ENCODE results near the gene TMEM131L. TPM values are rescaled to one million over a fixed set of nuclear protein-coding genes. Genes with fewer than 3 reads are reported as not detected.
A peak's percentile ranks its signal among the peaks of the same experiment; 100 is the strongest.

TMEM131L gene
- total RNA-seq, 1 experiment from 2014 or later, result 19.7 TPM

DNA sequence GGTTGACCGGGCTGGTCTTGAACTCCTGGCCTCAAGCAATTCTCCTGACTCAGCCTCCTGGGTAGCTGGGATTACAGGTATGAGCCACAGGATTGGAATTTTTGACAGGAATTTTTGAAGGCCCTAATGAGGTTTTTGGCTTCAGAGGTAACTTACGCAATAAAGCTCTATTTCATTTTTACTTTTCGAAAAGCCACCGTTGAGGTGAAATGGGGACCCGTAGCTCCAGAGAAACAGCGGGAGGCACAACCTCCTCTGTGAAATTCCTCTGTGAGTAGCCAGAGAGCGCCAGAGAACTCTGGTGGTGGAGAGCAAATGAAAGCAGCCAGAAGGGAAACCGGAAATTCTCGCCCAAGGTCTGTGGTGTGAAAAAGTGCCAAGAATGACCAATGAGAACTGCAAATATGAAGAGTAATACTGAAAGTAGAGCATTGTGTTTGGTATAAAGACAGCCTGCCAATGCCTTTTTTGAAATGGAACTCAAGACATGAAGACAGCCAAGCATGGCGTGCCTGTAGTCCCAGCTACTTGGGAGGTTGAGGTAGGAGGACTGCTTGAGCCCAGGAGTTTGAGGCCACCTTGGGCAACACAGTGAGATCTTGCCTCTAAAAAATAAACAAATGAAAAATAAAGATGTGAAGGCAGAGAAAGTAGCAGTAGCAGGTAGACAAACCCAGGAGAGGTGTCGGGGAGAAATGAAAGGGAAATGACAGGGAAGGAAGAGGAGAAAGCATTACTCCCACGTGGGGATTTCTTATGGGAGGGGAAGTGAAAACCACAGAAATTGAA, 33.0 kb upstream of the TMEM131L start:
- ChIA-PET POLR2A (interaction anchor here (0.5 to 0.7 kb wide), 2 partner anchors 12 to 54 kb away, joined by 3 read pairs; no protein-coding TSS in a partner anchor), RAD21 (ENCODE audit: low non-redundant PET in 1 of 2, low total read pairs in 2 of 2, uncharacterized antibody in 2 of 2, unreplicated experiment in 2 of 2) (interaction anchor here (0.7 to 1.9 kb wide), 4 partner anchors 32 to 141 kb away, joined by 3 to 8 read pairs (median 6); no protein-coding TSS in a partner anchor), CTCF (interaction anchor here (0.6 to 3.5 kb wide), 14 partner anchors 11 to 317 kb away, joined by 3 to 28 read pairs (median 4); partner anchors contain the start of gene TMEM131L)
- Histone ChIP-seq H3K27ac (ENCODE audit: low read depth, low read length) (peak overlapping the region; percentile 44; the same call in 1 of the 2 replicates), H4K20me1 (ENCODE audit: insufficient read depth) (no peaks in the 10 kb centered on the region), H3K79me2 (ENCODE audit: insufficient read depth, low read length) (no peaks in the 10 kb centered on the region), H3K4me2 (ENCODE audit: low read length) (peak overlapping the region; percentile 73), H3K4me1 (ENCODE audit: control insufficient read depth in 1 of 2, insufficient read depth in 2 of 2, low read length in 2 of 2) (peaks cover 14 to 19% of the 10 kb centered on the region in 2 experiments), H3K36me3 (ENCODE audit: control insufficient read depth in 1 of 2, insufficient read depth in 2 of 2, low read length in 2 of 2) (no peaks in the 10 kb centered on the region), H3K9ac (ENCODE audit: low read length) (peak overlapping the region; percentile 15; the same call in 1 of the 2 replicates), H3K9me3 (ENCODE audit: control insufficient read depth in 1 of 2, insufficient read depth in 1 of 2, low read depth in 1 of 2, low read length in 2 of 2) (no peaks in the 10 kb centered on the region), H3K27me3 (ENCODE audit: insufficient read depth, low read length) (no peaks in the 10 kb centered on the region), H2AFZ (ENCODE audit: low read depth, low read length, poor library complexity, severe bottlenecking) (peak overlapping the region; percentile 74), H3K9me2 (ENCODE audit: insufficient read depth) (no peaks in the 10 kb centered on the region), H3K4me3 (replicated peaks in 1 of 2; ENCODE audit: low read depth in 1 of 2, low read length in 2 of 2) (peak overlapping the region in 1 of 2 experiments; percentile 32; a peak in 2 of 4 replicates)
- BruUV-seq (replicated peaks), result no TSS peak
- peak; percentile 90 for ATAC-seq
- peak; percentile 77 for DNase-seq (ENCODE audit: low read depth, low spot score)
- TF ChIP-seq POLR2A (IDR thresholded peaks at IDR 0.05; ENCODE audit: borderline replicate concordance, extremely low read depth, insufficient read depth, insufficient read length) (no peak), FOSL1 (IDR thresholded peaks at IDR 0.05; ENCODE audit: low read depth) (no peak), ZNF274 (IDR thresholded peaks at IDR 0.05; ENCODE audit: low read depth, low read length) (no peak), ELF1 (IDR thresholded peaks at IDR 0.05; ENCODE audit: borderline replicate concordance, low read depth) (peak; percentile 31; the same call in 1 of the 2 replicates), EGR1 (IDR thresholded peaks at IDR 0.05; ENCODE audit: low read depth) (no peak), YY1 (IDR thresholded peaks at IDR 0.05; ENCODE audit: extremely low read depth, insufficient replicate concordance, low read depth, low read length) (peak; percentile 53), ZFX (IDR thresholded peaks at IDR 0.05) (no peak), RAD21 (IDR thresholded peaks at IDR 0.05; ENCODE audit: low read depth) (peak; percentile 98), JUND (IDR thresholded peaks at IDR 0.05) (no peak), CEBPB (IDR thresholded peaks at IDR 0.05; ENCODE audit: low read depth) (peak; percentile 84), CBX3 (IDR thresholded peaks at IDR 0.05; ENCODE audit: low read depth) (peak; percentile 77)
- TF ChIP-seq, protein P1, sequence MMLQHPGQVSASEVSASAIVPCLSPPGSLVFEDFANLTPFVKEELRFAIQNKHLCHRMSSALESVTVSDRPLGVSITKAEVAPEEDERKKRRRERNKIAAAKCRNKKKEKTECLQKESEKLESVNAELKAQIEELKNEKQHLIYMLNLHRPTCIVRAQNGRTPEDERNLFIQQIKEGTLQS (IDR thresholded peaks at IDR 0.05), result no peak
- TF ChIP-seq, protein P2, sequence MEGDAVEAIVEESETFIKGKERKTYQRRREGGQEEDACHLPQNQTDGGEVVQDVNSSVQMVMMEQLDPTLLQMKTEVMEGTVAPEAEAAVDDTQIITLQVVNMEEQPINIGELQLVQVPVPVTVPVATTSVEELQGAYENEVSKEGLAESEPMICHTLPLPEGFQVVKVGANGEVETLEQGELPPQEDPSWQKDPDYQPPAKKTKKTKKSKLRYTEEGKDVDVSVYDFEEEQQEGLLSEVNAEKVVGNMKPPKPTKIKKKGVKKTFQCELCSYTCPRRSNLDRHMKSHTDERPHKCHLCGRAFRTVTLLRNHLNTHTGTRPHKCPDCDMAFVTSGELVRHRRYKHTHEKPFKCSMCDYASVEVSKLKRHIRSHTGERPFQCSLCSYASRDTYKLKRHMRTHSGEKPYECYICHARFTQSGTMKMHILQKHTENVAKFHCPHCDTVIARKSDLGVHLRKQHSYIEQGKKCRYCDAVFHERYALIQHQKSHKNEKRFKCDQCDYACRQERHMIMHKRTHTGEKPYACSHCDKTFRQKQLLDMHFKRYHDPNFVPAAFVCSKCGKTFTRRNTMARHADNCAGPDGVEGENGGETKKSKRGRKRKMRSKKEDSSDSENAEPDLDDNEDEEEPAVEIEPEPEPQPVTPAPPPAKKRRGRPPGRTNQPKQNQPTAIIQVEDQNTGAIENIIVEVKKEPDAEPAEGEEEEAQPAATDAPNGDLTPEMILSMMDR (IDR thresholded peaks at IDR 0.05 in 2 of 3, conservative IDR thresholded peaks at IDR 0.05 in 1 of 3; ENCODE audit: borderline replicate concordance in 1 of 3, insufficient read depth in 1 of 3, low read depth in 2 of 3, low read length in 2 of 3), result peak; percentile 75 to 92 (median 85)
- TF ChIP-seq, protein P3, sequence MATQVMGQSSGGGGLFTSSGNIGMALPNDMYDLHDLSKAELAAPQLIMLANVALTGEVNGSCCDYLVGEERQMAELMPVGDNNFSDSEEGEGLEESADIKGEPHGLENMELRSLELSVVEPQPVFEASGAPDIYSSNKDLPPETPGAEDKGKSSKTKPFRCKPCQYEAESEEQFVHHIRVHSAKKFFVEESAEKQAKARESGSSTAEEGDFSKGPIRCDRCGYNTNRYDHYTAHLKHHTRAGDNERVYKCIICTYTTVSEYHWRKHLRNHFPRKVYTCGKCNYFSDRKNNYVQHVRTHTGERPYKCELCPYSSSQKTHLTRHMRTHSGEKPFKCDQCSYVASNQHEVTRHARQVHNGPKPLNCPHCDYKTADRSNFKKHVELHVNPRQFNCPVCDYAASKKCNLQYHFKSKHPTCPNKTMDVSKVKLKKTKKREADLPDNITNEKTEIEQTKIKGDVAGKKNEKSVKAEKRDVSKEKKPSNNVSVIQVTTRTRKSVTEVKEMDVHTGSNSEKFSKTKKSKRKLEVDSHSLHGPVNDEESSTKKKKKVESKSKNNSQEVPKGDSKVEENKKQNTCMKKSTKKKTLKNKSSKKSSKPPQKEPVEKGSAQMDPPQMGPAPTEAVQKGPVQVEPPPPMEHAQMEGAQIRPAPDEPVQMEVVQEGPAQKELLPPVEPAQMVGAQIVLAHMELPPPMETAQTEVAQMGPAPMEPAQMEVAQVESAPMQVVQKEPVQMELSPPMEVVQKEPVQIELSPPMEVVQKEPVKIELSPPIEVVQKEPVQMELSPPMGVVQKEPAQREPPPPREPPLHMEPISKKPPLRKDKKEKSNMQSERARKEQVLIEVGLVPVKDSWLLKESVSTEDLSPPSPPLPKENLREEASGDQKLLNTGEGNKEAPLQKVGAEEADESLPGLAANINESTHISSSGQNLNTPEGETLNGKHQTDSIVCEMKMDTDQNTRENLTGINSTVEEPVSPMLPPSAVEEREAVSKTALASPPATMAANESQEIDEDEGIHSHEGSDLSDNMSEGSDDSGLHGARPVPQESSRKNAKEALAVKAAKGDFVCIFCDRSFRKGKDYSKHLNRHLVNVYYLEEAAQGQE (IDR thresholded peaks at IDR 0.05; ENCODE audit: low read depth), result no peak
- TF ChIP-seq, protein P4, sequence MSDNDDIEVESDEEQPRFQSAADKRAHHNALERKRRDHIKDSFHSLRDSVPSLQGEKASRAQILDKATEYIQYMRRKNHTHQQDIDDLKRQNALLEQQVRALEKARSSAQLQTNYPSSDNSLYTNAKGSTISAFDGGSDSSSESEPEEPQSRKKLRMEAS (IDR thresholded peaks at IDR 0.05), result peak; percentile 45; the same call in 1 of the 2 replicates
- intact Hi-C loops (cut with micrococcal nuclease), result loop anchor here (1.0 to 5.0 kb wide), 4 partner anchors 86 to 290 kb away; no protein-coding TSS in a partner anchor
